HL-60 (cell line): Measurements from ENCODE around the gene BRME1.
A peak's percentile ranks its signal among the peaks of the same experiment; 100 is the strongest.

Experiments
- DNase-seq, 2 experiments: peaks; one replicate each; pipeline ENCODE4 v3.0.0-alpha.2; 2010 to 2020; ENCODE audit warnings: low read depth in 1 of 2, low spot score in 1 of 2
- H3K27ac ChIP-seq: fragments of 250-450 bp; sonication (Bioruptor Pico); replicated peaks from 2 replicates; pipeline ENCODE4 v1.5.1; 2020; ENCODE audit warnings: mild to moderate bottlenecking, moderate library complexity
- H3K27me3 ChIP-seq: fragments of 250-450 bp; sonication (Bioruptor Pico); 2 replicates; pipeline ENCODE4 v1.5.1; 2021; ENCODE audit warnings: mild to moderate bottlenecking, moderate library complexity; ENCODE audit not compliant: insufficient read depth, poor library complexity, severe bottlenecking
- H3K4me3 ChIP-seq: replicated peaks from 2 replicates; pipeline ENCODE4 v1.5.1; 2011; ENCODE audit warnings: mild to moderate bottlenecking, control low read depth, low read length; ENCODE audit not compliant: insufficient read depth
- CTCF ChIP-seq: IDR thresholded peaks from one replicate; pipeline ENCODE4 v1.5.1; 2011; ENCODE audit warnings: low read length, control low read depth, inconsistent platforms; ENCODE audit not compliant: insufficient read depth
- GABPA ChIP-seq: IDR thresholded peaks from 2 replicates; pipeline ENCODE4 v1.6.1; 2012; ENCODE audit warnings: low read depth
- POLR2AphosphoS5 ChIP-seq: IDR thresholded peaks from 2 replicates; pipeline ENCODE4 v1.6.1; 2012; ENCODE audit warnings: low read depth
- SPI1 ChIP-seq: IDR thresholded peaks from 2 replicates; pipeline ENCODE4 v1.6.1; 2012; ENCODE audit warnings: low read depth, mild to moderate bottlenecking, borderline replicate concordance
- TF ChIP-seq, protein P1 (sequence below): IDR thresholded peaks from 2 replicates; pipeline ENCODE4 v1.6.1; 2012; ENCODE audit warnings: low read depth; ENCODE audit not compliant: insufficient replicate concordance

The BRME1 gene

DNA sequence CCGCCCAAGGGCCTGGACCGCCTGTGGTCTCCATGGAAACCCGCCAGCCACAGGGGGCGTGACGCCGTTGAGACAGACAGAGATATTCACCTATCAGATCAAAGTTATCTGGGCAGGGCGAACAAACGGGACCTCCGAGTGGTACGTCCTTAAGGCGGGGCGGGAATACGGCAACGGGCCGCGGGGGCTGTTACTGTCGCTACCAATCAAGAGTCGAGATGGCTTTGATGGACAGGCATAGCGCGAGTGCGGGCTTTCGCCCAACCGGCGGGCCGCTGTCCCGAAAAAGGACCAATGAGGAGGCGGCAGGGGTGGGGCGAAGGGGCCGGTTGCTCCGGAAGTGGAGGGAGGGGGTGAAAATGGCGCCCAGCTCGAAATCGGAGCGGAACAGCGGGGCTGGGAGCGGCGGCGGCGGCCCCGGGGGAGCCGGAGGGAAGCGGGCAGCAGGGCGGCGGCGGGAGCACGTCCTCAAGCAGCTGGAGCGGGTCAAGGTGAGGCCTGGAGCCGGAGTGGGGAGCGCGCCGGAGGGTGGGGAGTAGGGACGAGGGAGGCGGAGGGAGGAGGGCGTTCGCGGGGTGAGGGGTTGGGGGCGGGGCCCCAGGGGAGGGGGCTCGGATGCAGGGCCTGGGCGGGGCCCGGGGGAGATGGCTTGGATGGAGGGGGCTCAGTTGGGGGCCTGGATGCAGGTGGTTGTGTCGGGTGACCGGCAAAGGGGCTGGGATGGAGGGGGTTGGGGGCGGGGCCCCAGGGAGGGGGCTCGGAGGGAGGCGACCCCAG is 46.4 kb upstream of the BRME1 start, which contains the start of gene DCAF15:
TSS of gene DCAF15 (plus strand) at position 356 of the 777 bp plus-strand sequence. CDS start at position 360, 4 bp downstream.
- TF ChIP-seq POLR2AphosphoS5 (peak; percentile 57; the same call in 1 of the 2 replicates), GABPA (peak; percentile 54; the same call in 1 of the 2 replicates), CTCF (no peak)
- TF ChIP-seq, protein P1, sequence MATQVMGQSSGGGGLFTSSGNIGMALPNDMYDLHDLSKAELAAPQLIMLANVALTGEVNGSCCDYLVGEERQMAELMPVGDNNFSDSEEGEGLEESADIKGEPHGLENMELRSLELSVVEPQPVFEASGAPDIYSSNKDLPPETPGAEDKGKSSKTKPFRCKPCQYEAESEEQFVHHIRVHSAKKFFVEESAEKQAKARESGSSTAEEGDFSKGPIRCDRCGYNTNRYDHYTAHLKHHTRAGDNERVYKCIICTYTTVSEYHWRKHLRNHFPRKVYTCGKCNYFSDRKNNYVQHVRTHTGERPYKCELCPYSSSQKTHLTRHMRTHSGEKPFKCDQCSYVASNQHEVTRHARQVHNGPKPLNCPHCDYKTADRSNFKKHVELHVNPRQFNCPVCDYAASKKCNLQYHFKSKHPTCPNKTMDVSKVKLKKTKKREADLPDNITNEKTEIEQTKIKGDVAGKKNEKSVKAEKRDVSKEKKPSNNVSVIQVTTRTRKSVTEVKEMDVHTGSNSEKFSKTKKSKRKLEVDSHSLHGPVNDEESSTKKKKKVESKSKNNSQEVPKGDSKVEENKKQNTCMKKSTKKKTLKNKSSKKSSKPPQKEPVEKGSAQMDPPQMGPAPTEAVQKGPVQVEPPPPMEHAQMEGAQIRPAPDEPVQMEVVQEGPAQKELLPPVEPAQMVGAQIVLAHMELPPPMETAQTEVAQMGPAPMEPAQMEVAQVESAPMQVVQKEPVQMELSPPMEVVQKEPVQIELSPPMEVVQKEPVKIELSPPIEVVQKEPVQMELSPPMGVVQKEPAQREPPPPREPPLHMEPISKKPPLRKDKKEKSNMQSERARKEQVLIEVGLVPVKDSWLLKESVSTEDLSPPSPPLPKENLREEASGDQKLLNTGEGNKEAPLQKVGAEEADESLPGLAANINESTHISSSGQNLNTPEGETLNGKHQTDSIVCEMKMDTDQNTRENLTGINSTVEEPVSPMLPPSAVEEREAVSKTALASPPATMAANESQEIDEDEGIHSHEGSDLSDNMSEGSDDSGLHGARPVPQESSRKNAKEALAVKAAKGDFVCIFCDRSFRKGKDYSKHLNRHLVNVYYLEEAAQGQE: peak; percentile 64
- Histone ChIP-seq H3K4me3 (peak within 1 kb of the TSS; percentile 93), H3K27me3 (no peaks in the 10 kb centered on the region), H3K27ac (peak within 1 kb of the TSS; percentile 84)
- DNase-seq: peak; percentile 99 to 100

- no peak for TF ChIP-seq POLR2AphosphoS5
- no peak for TF ChIP-seq CTCF
- no peak for TF ChIP-seq GABPA
- TF ChIP-seq, protein P1: no peak
- no peak for TF ChIP-seq SPI1
- DNase-seq: no peak
- H3K27ac ChIP-seq: no peak overlapping the region
- H3K4me3 ChIP-seq: peak overlapping the region; percentile 36
- no peaks in the 10 kb centered on the region for H3K27me3 ChIP-seq
Measured at GRCh38 chr19:13951799-13952153, 45.9 kb upstream of the BRME1 start.

DNA sequence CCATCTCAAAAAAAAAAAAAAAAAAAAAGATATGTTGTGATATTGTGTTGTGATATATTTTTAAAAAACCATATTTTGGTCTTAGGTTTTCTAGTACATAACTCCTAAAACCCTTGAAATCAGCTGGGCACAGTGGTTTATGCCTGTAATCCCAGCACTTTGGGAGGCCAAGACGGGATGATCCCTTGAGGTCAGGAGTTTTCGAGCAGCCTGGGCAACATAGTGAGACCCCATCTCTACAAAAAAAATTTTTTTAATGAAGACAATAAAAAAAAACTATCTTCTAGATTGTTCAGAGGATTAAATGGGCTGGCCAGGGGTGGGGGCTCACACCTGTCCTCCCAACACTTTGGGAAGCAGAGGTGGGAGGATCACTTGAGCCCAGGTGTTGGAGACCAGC is 45.1 kb upstream of the BRME1 start:
- TF ChIP-seq, protein P1: no peak
- TF ChIP-seq SPI1 (no peak), POLR2AphosphoS5 (no peak), GABPA (no peak), CTCF (no peak)
- DNase-seq: no peak

More for the DNA sequence above, 45.1 kb upstream of the BRME1 start:
- Histone ChIP-seq H3K4me3 (no peak overlapping the region), H3K27ac (no peak overlapping the region), H3K27me3 (no peaks in the 10 kb centered on the region)
